HG03558 (cell line): ENCODE data around the gene ARHGEF4.

Source experiments
- ATAC-seq: cut with Tn5 transposase; IDR thresholded peaks from one replicate; pipeline ENCODE4 v1.9.1; 2021; ENCODE audit warnings: moderate number of reproducible peaks; ENCODE audit not compliant: unreplicated experiment; ENCODE audit errors: extremely low read depth

Gene ARHGEF4

DNA sequence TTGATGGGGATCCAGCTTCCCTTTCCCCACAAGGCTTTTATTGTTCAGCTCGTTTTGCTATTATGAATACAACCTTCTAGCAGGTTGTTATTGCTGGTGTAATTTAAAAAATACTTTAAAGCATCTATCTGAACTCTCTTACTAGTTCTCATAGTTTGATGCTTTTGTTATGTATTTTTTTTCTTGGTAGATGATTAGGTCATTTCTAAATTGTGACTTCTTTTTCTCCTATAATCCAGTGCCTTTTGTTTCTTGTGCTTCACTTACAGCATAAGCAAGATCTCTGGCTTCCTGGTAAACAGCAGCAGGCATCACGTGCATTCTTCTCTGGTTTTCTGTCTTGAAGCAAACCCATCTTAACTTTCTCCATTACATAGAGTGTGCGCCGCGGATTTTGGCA is 160.5 kb downstream of the ARHGEF4 start:
- ATAC-seq: no peak

DNA sequence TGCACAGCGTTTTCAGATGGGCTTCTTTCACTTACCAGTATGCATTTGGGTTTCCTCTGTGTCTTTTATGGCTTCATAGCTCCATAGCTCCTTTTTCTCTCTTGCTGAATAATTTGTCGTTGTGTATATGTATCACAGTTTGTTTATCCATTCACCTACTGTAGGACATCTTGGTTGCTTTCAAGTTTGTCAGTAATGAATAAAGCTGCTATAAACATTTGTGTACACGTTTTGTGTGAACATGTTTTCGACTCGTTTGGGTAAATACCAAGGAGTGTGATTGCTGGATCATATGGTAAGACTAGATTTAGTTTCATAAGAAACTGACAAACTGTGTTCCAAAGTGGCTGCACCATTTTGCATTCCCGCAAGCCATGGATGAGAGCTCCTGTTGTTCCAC is 161.8 kb downstream of the ARHGEF4 start:
- no peak for ATAC-seq

DNA sequence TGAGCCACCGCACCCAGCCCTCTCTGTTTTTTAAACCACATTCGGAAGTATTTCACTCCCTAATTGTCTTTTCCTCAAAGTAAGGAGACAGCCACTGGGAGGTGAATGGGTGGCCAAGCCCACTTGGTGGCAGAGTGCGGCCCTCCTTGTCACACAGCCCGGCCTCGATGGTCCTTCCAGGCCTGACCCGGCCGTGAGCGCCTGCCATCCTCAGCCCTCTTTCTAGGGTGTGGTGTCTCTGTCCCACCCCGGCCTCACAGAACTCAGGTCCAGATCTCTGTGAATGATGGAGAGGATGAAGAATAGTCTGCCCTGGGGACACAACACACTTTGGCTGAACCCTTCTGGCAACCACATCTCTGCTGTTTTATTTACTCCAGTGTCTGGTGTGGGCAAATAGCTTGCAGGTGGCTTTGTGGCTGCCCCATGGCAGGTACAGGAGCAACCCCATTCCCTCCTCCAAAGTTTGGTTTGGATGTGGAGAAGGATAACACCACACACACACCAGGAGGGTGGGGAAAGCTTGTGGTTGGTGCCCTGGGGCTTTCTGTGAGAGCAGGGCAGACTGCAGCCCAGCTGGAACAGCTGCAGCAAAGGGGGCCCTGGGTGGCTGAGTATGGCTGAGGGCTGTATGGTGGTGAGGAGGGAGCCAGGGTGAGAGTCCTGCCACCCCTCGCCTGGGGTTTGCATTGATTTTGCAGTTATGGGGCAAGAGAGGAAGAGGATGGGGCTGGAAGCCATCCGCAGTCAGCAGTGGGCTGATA is 167.9 kb downstream of the ARHGEF4 start:
- ATAC-seq: no peak

DNA sequence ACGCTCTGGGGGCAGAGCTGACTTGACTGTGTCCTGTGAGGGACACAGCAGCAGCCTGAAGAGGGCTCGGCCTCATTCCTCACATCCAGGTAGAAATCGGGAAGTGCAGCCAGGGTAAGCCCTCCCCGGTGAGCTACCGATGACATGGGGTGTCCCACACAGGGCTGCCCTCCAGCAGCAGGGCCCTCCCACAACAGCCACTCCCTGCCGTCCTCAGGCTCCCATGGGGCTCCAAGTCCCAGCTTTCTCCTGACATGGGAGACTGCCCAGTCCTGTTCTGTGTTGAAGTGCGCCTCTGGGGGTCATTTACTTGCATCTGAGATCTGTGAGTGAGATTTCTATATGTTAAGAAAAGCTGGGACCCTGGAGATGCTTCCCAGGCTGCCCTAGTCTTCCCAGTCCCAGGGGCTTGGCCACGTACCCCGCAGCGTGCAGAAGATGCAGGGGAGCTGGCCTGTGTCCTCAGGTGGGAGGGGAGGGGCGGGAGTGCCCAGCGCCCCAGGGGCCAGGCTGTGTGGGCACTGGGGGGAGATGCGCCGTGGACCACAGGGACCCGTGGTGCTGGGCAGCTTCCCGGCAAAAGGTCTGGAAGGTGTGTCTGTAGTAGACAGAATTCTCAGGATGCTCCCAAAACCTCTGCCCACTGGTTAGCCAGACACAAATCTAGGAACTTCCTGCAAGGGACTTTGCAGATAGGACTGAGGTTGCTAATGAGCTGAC is 168.7 kb downstream of the ARHGEF4 start:
- no peak for ATAC-seq

DNA sequence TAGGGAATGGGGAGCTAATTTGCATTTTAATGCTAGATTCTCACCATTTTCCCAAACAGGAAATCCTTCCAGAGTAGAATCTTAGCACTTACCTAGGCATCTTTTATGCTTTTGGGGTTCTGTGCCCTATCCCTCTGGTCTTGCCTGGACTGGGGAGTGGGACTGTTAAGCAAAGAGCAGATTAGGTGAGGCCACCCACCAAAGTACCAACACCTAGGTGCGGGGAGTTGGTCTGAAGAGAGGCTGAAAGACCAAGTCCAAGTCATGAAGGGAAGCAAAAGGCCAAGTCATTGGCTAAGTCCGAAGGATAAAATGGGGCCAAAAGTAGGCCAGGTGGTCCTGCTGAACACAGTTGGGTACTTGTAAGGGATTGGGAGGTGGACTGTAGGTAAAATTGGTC is 169.8 kb downstream of the ARHGEF4 start:
- ATAC-seq: no peak

DNA sequence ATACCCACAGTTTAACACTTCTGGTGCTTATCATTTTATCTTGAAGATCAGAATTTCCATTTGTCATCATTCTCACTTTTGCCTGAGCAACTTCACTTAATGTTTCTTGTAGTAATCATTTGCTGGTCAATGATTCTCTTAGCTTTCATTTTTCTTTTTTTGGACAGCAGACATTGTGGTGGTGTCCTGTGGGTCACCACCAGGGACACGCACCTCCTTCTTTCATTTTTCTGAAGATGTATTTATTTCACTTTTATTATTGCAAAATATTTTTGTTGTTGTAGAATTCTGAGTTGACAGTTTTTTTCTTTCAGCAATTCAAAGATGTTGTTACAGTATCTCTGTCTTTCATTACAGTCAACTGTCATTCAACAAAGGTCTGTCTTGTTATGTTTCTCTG is 172.3 kb downstream of the ARHGEF4 start:
- ATAC-seq: no peak

DNA sequence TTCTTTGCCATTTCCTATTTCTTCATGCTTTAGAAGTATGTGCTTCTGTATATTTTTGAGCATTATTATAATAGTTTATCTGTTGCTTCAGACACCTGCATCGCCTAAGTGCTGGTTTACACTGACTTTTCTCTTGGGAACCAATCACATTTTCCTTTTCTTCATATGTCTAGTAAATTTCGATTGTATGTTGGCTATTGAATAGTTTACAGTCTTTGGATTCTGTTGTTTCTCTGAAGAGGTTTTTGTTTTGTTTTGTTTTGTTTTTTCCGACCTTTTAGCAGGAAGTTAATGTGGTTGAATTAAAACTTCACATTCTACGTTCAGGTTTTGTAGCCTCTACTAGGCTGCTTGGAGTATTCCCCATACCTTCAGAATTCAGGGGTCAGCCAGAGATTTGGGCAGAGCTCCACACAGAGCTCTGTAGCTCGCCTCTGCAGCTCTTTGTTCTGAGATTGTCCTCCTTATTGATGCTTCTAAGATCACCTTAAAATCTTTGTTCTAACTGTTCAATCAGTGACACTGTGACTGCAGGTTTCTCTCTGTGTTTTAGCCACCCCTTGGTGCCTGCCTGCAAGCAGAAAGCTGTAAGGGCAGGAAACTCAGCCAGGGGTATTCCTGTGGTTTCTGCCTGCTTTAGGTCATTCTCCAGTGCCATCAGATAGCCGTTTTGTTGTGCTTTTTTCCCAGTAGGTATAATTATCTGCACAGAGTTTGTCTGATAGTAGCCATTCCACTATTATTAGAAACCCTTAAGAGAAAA is 173.2 kb downstream of the ARHGEF4 start:
- ATAC-seq: no peak

DNA sequence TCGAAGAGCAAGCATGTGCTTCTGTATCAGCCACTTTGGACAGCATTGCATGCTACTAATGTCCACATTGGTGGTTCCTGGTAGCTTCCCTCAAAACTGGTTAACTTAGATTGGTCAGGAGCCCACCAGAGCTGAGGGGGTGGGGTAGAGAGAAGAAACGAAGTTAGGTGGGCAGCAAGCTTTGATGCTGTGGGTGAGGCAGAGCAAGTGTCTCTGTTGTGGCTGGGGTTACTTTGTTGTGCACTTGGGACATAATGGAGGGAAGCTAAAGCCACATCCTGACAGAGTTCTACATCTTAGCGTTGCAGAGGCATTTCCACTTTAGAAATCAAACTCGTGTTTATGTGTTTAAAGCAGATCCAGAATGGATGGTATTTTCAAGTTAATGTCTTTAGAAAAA is 173.9 kb downstream of the ARHGEF4 start:
- no peak for ATAC-seq

DNA sequence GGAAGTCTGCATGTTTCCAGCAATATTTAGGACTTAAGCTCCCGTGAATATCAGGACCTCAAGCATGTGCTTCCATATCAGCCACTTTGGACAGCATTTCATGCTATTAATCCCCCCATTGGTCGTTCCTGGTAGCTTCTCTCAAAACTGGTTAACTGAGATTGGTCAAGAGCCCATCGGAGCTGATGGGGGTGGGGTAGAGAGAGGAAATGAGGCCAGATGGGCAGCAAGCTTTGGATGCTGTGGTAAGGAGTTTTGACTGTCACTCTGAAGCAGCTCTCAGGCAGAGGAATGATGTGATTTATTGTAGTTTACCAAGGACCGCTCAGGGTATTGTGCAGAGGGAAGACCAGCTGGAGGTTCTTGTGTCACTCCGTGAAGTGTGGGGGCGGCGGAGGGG is 174.8 kb downstream of the ARHGEF4 start:
- no peak for ATAC-seq

DNA sequence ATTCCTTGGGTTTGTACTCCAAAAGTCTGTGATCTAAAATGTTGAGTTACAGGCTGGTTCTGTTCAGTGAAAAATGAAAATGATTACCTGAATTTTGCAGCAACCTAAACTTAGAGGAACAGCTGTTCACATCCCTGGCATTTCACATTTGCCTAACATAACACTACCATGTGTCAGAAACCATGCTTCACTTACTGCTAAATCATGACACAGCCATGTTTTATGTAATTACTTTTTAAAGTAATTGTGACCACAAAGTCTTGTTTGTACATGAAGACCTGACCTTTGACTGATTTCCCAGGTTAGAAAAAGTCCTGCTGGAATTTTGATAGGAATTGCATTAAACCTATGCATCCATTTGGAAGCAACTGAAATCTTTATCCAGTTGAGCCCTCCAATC is 177.4 kb downstream of the ARHGEF4 start:
- ATAC-seq: no peak

DNA sequence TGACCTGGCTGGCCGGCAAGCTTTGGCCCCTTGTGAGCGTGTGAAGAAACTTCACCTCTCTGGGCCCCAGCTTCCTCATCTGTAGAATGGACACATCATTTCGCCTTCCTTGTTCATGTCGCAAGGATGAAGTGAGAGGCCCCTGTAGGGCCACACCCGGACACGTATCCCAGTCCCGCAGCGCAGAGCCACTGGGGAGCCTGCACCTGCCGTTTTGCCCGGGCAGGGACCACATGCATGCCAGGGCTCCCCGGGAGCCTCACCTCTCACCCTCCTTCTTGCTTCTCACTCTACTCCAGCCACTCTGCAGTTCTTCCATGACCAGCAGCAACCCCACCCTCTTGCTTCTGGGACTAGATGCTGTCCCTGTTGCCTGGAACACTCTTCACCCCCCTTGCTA is 179.1 kb downstream of the ARHGEF4 start:
- ATAC-seq: no peak

DNA sequence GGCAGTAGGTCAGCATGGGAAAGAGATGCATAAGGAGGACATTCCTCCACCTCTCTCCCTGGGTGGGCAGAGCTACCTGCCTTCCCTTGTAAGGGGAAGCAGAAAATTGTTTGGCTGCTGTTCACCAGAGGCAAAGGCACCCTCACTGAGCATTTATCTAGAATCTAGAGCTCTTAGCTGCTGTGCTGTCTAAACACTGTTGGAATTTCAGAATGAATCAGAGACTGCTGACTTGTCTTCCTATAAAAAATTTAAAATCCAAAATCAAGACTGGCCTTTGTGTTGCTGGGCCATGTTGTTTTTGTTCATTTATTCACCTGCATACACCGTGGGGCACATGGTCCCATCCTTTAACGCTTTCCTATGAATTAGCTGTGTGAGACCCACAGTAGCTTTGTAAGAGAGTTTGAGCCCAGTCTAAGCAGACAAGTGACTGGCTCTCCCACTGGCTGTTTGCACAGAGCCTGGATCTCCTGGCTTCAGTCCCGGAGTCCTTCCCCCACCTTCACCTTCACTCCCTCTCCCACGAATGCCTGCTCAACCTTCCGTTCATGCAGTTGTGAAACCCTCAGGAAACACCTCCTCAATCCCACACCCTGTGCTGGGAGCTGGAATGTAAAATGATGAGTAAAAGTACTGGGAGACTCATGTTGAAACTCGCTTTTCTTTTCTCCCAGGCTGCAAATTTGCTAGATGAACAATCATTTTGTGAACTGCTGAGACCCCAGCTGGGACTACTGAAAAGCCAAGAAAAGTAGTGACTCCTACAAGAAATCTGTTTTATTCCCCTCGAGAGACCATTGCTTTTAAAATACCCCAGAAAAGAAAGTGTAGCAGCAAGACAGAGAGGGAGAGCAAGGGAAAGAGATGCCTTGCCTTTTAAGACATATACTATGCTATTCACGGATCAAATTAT is 180.4 kb downstream of the ARHGEF4 start:
- ATAC-seq: no peak

DNA sequence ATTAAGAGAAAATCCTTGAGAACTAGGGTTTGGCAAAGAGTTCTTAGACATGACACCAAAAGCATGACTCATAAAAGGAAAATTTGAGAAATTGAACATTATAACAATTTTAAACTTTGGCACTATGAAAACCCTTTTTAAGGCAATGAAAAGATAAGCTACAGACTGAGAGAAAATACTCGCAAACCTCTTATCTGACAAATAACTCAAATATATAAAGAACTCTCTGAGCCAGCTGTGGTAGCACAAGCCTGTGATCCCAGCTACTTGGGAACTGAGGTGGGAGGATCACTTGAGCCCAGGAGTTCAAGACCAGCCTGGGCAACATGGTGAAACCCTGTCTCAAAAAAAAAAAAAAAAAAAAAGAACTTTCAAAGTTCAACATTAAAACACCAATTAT is 186.0 kb downstream of the ARHGEF4 start:
- no peak for ATAC-seq

DNA sequence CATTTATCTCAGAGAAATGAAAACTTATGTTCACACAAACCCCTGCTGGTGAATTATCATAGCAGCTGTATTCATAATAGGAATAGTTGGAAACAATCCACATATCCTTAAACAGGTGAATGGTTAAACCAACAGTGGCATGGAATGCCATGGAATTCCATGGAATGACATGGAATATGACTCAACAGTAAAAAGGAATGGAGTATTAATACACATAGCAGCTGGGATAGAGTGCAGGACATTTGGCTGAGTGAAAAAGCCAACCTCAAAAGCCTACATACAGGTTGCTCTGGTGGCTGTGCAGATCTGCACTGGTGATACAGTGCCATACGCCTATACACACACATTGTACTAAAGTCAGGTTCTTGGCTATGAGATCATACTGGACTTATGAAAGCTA is 187.0 kb downstream of the ARHGEF4 start:
- ATAC-seq: no peak

DNA sequence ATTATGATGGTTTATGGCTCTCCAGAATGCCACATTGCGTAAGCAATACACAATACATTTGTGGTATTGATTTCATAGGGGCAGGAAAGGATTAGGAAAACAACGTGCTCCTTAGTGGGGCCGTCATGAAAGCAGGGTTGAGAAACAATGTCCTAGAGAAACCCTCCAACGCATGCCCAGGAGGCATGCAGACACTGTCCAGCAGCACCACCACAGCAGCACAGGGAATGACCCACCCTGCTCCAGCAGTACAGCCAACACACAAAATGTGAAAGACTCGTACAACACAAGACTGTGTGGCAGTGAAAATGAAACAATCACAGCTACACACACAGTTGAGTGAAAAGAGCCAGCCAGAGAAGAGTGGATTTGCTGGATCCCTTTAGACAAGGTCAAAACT is 190.2 kb downstream of the ARHGEF4 start:
- ATAC-seq: no peak

DNA sequence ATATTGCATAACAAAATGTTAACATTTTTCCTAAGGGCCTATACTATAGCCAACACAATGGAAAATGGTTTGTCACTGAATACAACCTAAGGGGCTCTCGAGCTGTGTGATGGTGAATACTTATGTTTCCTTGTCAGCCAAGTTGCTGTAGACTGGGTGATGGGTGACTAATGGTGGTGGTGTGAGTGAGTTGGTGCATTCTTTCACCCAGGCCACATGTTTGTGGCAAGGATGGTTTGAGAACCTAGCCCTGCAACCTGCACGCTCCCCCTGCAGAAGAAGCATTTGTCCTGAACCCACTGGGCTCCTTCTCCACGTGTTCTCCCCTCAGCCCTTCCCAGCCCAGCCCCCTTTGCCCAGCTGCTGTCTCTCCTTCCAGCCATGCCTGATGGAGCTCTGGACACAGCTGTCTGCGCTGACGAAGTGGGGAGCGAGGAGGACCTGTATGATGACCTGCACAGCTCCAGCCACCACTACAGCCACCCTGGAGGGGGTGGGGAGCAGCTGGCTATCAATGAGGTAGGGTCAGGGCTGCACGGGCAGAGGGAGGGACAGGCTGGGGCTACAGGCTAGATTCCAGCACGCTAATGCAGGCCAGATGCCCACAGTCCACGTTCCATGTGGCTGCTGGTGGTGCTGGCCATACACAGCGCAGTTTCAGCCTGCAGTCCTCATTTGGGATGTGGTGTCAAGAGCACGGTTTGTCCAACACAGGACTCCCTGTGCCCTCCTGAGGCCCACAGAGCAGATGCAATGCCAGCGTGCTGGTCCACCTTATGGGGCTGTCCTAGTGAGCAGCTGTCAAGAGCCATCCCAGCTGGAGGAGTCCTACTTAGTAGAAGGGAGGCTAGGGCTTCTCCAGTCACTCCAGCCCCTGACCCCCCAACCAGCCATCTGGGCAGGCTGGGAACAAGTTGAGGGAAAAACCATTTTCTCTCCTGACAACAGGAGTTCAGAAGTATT is 191.1 kb downstream of the ARHGEF4 start:
- ATAC-seq: no peak

DNA sequence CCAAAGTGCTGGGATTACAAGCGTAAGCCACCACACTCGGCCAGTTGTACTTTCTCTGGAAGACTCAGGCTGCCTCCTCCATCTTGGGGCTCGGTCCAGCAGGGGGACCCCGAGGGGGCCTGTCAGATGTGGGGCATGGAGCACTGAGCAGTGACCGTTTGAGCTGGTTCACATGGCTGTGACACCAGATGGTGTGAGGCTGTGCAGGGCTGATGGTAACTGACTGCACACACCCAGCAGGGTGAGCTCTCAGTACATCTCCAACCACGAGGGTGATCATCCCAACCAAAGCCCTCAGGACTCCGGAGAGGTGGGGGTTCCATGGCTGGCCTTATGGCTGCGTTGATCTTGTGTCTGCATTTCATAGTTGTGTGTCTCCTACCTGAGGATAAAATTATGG is 193.1 kb downstream of the ARHGEF4 start:
- ATAC-seq: no peak

DNA sequence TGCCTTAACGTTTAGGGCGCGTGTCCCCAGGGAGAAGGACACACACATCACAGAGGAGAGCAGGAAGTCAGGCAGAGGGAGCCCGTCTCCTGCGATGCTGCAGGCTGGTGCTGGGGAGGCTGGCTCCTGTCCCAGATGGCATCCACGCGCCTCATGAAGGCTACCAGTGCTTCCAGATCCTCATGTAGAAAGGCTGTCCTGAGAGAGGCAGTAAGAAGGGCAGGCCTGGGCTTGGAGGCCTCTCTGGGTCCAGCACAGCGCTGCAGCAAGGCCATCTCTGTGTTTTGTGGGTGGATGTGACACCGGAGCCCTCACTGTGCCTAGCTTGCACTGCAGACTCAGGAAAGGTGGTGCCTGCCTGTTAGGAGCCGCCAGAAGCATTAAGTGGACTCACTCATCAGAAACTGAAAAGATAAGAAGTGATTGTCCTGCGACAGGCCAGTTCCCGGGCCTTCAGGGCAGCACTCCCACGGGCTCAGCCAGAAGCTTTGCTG is 193.8 kb downstream of the ARHGEF4 start:
- no peak for ATAC-seq

DNA sequence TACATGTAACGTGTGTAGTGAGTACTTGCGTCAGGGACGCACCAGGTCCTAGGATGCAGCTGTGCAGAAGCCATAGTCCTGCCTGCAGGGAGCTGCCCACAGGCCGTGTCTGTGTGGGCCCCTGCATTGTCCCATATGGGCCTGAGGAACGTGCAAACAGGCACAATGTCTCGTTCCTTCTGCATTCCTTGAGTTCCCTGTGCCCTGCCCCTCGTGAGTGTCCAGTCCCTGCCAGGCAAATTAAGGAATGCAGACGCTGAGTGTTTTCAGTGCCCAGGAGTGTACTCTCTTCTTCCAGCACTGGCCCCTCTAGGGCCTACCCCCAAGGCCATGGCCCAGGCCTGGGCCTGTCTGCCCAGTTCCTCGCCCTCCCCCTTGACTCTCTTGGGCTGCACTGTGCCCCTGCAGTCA is 194.7 kb downstream of the ARHGEF4 start:
- no peak for ATAC-seq
